ENCODE data around the gene OR2T27.
"Not testable (repeated sequence)": the region's sequence is repeated elsewhere in the genome, so short reads cannot be mapped to it uniquely, and the experiment has no call there.

Gene OR2T27

DNA sequence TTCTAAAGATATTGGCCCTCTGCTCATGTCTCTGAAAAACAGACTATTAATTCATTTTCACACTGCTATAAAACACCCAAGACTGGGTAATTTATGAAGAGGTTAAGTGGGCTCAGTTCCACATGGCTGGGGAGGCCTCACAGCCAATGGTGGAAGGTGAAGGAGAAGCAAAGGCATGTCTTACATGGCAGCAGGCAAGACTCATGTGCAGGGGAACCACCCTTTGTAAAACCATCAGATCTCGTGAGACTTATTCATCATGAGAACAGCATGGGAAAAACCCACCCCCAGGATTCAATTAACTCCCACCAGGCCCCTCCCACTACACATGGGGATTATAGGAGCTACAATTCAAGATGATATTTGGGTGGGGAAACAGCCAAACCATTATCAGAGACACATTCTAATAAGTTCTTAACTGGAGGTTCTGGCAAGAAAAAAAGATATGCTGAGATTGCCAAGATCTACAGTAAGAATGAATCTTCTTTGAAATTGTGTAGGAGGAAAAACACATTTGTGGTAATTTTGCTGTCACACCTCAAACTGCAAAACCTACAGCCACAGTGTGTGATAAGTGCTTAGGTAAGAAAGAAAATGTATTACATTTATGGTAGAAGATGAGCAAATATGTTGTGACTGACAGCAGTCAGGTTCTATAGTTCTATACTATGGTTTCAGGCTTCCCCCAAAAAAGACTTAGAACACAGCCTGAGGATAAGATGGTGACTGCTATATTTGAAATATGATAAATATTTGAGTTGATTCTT is 6.4 kb downstream of the OR2T27 start:
- not testable (repeated sequence) for H3K27me3 ChIP-seq (ENCODE audit: control insufficient read depth, low read length); H3K4me1 ChIP-seq (ENCODE audit: control insufficient read depth, low read length); H4K20me1 ChIP-seq (ENCODE audit: control insufficient read depth, insufficient read depth, low read depth, low read length); H3K79me2 ChIP-seq (ENCODE audit: control insufficient read depth, low read length); H3K27ac ChIP-seq (ENCODE audit: low read depth, low read length); H3K4me2 ChIP-seq (ENCODE audit: low read length); H3K4me3 ChIP-seq (ENCODE audit: low read length); H3K9me3 ChIP-seq (ENCODE audit: control insufficient read depth, insufficient read depth, low read length); H3F3A ChIP-seq (ENCODE audit: control insufficient read depth, insufficient read depth); H3K36me3 ChIP-seq (ENCODE audit: control insufficient read depth, low read length); H3K9me2 ChIP-seq (replicated peaks; ENCODE audit: control insufficient read depth, low read length)

GRCh38 chr1:248645178-248645577 is 10.2 kb downstream of the OR2T27 start, which contains the start of gene OR2T35:
Gene OR2T35, minus strand, starts transcription at chr1:248645278. Its CDS starts 6,020 bp downstream, at chr1:248639258.
- H3K9me2 ChIP-seq (replicated peaks; ENCODE audit: control insufficient read depth, low read length); H4K20me1 ChIP-seq (ENCODE audit: control insufficient read depth, insufficient read depth, low read depth, low read length); H3K4me1 ChIP-seq (ENCODE audit: control insufficient read depth, low read length); H3K79me2 ChIP-seq (ENCODE audit: control insufficient read depth, low read length); H3K4me2 ChIP-seq (ENCODE audit: low read length); H3K27me3 ChIP-seq (ENCODE audit: control insufficient read depth, low read length); H3F3A ChIP-seq (ENCODE audit: control insufficient read depth, insufficient read depth); H3K9me3 ChIP-seq (ENCODE audit: control insufficient read depth, insufficient read depth, low read length); H3K4me3 ChIP-seq (ENCODE audit: low read length); H3K27ac ChIP-seq (ENCODE audit: low read depth, low read length); H3K36me3 ChIP-seq (ENCODE audit: control insufficient read depth, low read length): not testable (repeated sequence)

DNA sequence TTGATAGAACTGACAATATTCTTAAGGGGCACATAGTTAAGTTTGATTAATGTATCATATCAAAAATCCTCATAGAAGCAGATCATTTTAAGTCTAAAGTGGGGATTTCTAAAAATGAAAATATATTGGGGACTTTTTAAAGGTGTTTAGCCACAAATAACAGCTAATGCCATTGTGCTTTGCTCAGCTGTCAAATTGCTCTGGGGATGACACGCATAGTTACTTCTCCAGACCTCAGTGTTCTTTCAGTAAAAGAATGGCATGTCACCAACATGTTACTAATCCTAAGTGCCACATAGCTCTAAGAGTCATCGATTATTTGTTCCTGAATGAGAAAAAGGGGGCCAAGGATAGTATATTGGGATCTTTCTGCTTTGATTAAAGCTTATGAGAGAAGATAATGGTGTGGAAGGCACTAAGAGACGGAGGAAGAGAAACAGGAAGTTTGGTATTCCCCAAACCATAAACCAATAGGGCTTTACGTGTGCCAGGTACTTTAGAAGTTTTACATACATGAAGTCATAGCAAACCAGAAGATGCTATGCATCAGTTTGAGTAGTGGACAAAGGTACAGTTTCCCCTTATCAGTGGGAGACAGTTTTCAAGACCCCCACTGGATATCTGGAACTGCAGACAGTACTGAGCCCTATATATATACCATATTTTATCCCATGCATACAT is 12.2 kb downstream of the OR2T27 start:
- H3K4me1 ChIP-seq (ENCODE audit: control insufficient read depth, low read length); H4K20me1 ChIP-seq (ENCODE audit: control insufficient read depth, insufficient read depth, low read depth, low read length); H3K4me3 ChIP-seq (ENCODE audit: low read length); H3K9me2 ChIP-seq (replicated peaks; ENCODE audit: control insufficient read depth, low read length); H3K27ac ChIP-seq (ENCODE audit: low read depth, low read length); H3F3A ChIP-seq (ENCODE audit: control insufficient read depth, insufficient read depth); H3K36me3 ChIP-seq (ENCODE audit: control insufficient read depth, low read length); H3K27me3 ChIP-seq (ENCODE audit: control insufficient read depth, low read length); H3K9me3 ChIP-seq (ENCODE audit: control insufficient read depth, insufficient read depth, low read length); H3K79me2 ChIP-seq (ENCODE audit: control insufficient read depth, low read length); H3K4me2 ChIP-seq (ENCODE audit: low read length): not testable (repeated sequence)

DNA sequence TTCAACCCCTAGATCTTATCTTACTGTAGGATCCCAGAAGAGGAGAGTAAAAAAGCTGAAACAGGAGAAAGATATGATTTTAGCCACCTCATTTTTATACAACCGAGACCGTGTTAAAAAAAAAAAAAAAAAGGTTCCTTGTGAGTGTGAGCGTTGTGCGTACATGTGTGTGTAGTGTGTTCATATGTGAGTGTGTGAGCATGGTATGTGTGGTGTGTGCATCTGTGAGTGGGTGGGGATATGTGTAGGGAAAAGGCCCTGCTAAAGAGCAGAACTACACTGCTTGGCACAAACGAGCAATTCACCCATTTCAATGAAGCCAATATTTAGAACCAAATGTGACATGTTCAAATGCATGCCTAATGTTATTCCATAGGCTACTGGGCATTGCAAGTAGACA is 13.7 kb downstream of the OR2T27 start:
- H3K4me2 ChIP-seq (ENCODE audit: low read length); H3K79me2 ChIP-seq (ENCODE audit: control insufficient read depth, low read length); H3K27ac ChIP-seq (ENCODE audit: low read depth, low read length); H3K9me3 ChIP-seq (ENCODE audit: control insufficient read depth, insufficient read depth, low read length); H3K36me3 ChIP-seq (ENCODE audit: control insufficient read depth, low read length); H3K4me1 ChIP-seq (ENCODE audit: control insufficient read depth, low read length); H3K9me2 ChIP-seq (replicated peaks; ENCODE audit: control insufficient read depth, low read length); H3K27me3 ChIP-seq (ENCODE audit: control insufficient read depth, low read length); H3K4me3 ChIP-seq (ENCODE audit: low read length); H4K20me1 ChIP-seq (ENCODE audit: control insufficient read depth, insufficient read depth, low read depth, low read length); H3F3A ChIP-seq (ENCODE audit: control insufficient read depth, insufficient read depth): not testable (repeated sequence)

DNA sequence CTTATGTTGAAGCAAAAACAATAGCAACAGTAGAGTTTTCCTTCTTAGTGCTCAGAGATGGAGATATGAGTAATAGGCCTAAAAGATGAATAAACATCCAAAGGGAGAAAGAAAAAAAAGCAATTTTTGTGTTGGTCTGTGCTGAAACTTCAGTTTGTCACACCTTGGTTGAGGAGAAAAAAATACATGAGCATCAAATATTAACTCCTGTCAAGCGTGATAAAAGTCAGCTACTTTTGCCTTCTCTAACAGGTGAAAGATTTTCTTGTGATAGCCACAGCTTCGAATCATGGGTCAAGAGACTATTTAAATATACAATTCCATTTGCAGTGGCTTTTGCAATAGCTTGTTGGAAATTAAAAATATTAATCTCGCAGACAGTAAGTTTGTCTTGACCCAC is 14.4 kb downstream of the OR2T27 start:
- not testable (repeated sequence) for H3K79me2 ChIP-seq (ENCODE audit: control insufficient read depth, low read length); H3K27me3 ChIP-seq (ENCODE audit: control insufficient read depth, low read length); H3K4me1 ChIP-seq (ENCODE audit: control insufficient read depth, low read length); H3K36me3 ChIP-seq (ENCODE audit: control insufficient read depth, low read length); H3F3A ChIP-seq (ENCODE audit: control insufficient read depth, insufficient read depth); H4K20me1 ChIP-seq (ENCODE audit: control insufficient read depth, insufficient read depth, low read depth, low read length); H3K27ac ChIP-seq (ENCODE audit: low read depth, low read length); H3K4me3 ChIP-seq (ENCODE audit: low read length); H3K9me2 ChIP-seq (replicated peaks; ENCODE audit: control insufficient read depth, low read length); H3K4me2 ChIP-seq (ENCODE audit: low read length); H3K9me3 ChIP-seq (ENCODE audit: control insufficient read depth, insufficient read depth, low read length)

- H4K20me1 ChIP-seq (ENCODE audit: control insufficient read depth, insufficient read depth, low read depth, low read length); H3K27ac ChIP-seq (ENCODE audit: low read depth, low read length); H3K9me2 ChIP-seq (replicated peaks; ENCODE audit: control insufficient read depth, low read length); H3K79me2 ChIP-seq (ENCODE audit: control insufficient read depth, low read length); H3K4me1 ChIP-seq (ENCODE audit: control insufficient read depth, low read length); H3K36me3 ChIP-seq (ENCODE audit: control insufficient read depth, low read length); H3K9me3 ChIP-seq (ENCODE audit: control insufficient read depth, insufficient read depth, low read length); H3K27me3 ChIP-seq (ENCODE audit: control insufficient read depth, low read length); H3K4me3 ChIP-seq (ENCODE audit: low read length); H3K4me2 ChIP-seq (ENCODE audit: low read length); H3F3A ChIP-seq (ENCODE audit: control insufficient read depth, insufficient read depth): not testable (repeated sequence)
Observed at GRCh38 chr1:248639652-248640051, 15.7 kb downstream of the OR2T27 start.

DNA sequence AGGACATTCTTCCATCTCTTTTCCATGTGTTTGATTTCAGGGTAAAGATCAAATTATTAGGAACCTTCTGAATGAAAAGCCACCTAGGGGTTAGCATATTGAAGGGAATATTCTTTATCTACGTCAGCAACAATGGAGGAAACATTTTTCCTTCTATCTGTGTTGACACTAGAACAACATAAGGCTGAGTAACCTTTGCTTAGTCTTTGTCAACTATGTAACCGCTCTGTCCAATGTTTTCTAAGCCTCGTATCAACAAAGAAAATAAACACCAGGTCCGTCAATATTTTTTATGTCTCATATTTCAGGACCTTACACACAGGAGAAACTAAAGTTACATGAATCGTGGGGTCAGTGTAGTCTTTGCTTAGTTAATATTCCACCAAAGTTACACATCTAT is 18.7 kb downstream of the OR2T27 start:
- not testable (repeated sequence) for H3K36me3 ChIP-seq (ENCODE audit: control insufficient read depth, low read length); H3K9me2 ChIP-seq (replicated peaks; ENCODE audit: control insufficient read depth, low read length); H3K4me1 ChIP-seq (ENCODE audit: control insufficient read depth, low read length); H3K27me3 ChIP-seq (ENCODE audit: control insufficient read depth, low read length); H4K20me1 ChIP-seq (ENCODE audit: control insufficient read depth, insufficient read depth, low read depth, low read length); H3F3A ChIP-seq (ENCODE audit: control insufficient read depth, insufficient read depth); H3K79me2 ChIP-seq (ENCODE audit: control insufficient read depth, low read length); H3K4me2 ChIP-seq (ENCODE audit: low read length); H3K4me3 ChIP-seq (ENCODE audit: low read length); H3K9me3 ChIP-seq (ENCODE audit: control insufficient read depth, insufficient read depth, low read length); H3K27ac ChIP-seq (ENCODE audit: low read depth, low read length)

DNA sequence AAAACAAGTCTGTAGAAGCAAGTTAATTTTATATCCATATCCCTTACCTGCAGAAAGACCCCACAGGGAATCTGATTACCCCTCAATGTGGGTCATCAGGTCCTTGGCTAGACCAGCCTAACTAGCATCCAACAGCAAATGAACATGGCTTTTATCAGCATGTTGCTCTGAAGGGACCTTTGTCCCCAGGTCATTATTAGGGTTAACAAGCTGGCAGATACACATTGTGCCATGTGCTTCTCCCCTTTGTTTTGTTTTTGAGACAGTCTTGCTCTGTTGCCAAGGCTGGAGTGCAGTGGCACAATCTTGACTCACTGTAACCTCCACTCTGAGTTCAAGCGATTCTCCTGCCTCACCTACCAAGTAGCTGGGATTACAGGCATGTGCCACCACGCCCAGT is 20.3 kb downstream of the OR2T27 start, which contains the start of gene OR2T11:
Gene OR2T11, minus strand, starts transcription at position 101 of the 400 bp plus-strand sequence. CDS start 7,963 bp downstream, outside the sequence.
- H3K36me3 ChIP-seq (ENCODE audit: control insufficient read depth, low read length); H3K79me2 ChIP-seq (ENCODE audit: control insufficient read depth, low read length); H3K4me3 ChIP-seq (ENCODE audit: low read length); H3F3A ChIP-seq (ENCODE audit: control insufficient read depth, insufficient read depth); H3K9me2 ChIP-seq (replicated peaks; ENCODE audit: control insufficient read depth, low read length); H3K4me1 ChIP-seq (ENCODE audit: control insufficient read depth, low read length); H3K9me3 ChIP-seq (ENCODE audit: control insufficient read depth, insufficient read depth, low read length); H3K27ac ChIP-seq (ENCODE audit: low read depth, low read length); H4K20me1 ChIP-seq (ENCODE audit: control insufficient read depth, insufficient read depth, low read depth, low read length); H3K27me3 ChIP-seq (ENCODE audit: control insufficient read depth, low read length); H3K4me2 ChIP-seq (ENCODE audit: low read length): not testable (repeated sequence)
